Mucosa of stomach (tissue), 1 donor: ENCODE data around the gene REEP3.
"Not testable (repeated sequence)": the region's sequence is repeated elsewhere in the genome, so short reads cannot be mapped to it uniquely, and the experiment has no call there.

Experiments
- H3K27me3 ChIP-seq: one replicate; pipeline ENCODE4 v1.7.0; 2013; ENCODE audit warnings: mild to moderate bottlenecking, low read length; ENCODE audit not compliant: control insufficient read depth, insufficient read depth
- H3K36me3 ChIP-seq: one replicate; pipeline ENCODE4 v1.7.0; 2013; ENCODE audit warnings: low read length; ENCODE audit not compliant: control insufficient read depth, insufficient read depth
- H3K4me1 ChIP-seq: one replicate; pipeline ENCODE4 v1.7.0; 2013; ENCODE audit warnings: mild to moderate bottlenecking, low read length; ENCODE audit not compliant: control insufficient read depth, insufficient read depth
- H3K4me3 ChIP-seq: one replicate; pipeline ENCODE4 v1.7.0; 2013; ENCODE audit warnings: low read length
- H3K9ac ChIP-seq: one replicate; pipeline ENCODE4 v1.7.0; 2013; ENCODE audit warnings: mild to moderate bottlenecking, low read length, moderate library complexity
- H3K9me3 ChIP-seq: one replicate; pipeline ENCODE4 v1.7.0; 2013; ENCODE audit warnings: mild to moderate bottlenecking, low read length, moderate library complexity; ENCODE audit not compliant: control insufficient read depth
- donor health status: Pancreatic carcinoma.

The REEP3 gene

DNA sequence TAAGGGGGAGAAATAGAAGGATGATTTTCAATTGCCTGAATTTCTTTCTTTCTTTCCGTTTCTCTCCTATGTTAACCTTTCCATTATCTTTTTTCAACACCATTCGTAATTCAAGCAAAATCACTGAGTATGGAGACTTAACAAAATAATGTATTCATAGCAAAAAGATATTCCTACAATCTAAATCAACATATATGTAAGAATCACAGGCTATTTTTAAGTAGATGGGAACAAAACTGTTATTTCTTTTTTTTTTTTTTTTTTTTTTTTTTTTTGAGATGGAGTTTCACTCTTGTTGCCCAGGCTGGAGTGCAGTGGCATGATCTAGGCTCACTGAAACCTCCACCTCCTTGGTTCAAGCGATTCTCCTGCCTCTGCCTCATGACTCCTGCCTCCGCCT is 28.2 kb upstream of the REEP3 start:
- Histone ChIP-seq H3K36me3 (no peaks in the 10 kb centered on the region), H3K4me1 (no peaks in the 10 kb centered on the region), H3K9me3 (no peaks in the 10 kb centered on the region), H3K4me3 (no peak overlapping the region), H3K9ac (no peak overlapping the region), H3K27me3 (no peaks in the 10 kb centered on the region)

DNA sequence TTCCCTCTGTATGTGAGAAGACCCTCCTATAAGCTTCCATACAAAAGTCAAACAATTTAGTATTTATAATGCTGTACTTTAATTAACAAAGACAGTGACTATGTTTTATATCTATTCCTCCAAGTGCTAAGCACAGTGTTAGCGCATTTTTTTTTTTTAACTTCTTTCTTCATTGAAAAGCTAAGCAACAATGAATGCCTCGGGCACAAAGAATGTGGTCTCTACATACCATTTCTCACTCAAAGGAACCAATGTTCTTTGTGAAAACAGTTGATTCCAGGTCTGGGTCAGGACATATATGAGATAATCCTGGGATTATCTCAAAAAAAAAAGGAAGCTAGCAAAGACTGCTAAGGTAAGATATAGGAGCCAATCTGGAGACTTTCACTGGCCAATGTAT is 26.2 kb upstream of the REEP3 start:
- Histone ChIP-seq H3K36me3 (no peaks in the 10 kb centered on the region), H3K9me3 (no peaks in the 10 kb centered on the region), H3K4me1 (no peaks in the 10 kb centered on the region), H3K4me3 (no peak overlapping the region), H3K27me3 (no peaks in the 10 kb centered on the region), H3K9ac (no peak overlapping the region)

DNA sequence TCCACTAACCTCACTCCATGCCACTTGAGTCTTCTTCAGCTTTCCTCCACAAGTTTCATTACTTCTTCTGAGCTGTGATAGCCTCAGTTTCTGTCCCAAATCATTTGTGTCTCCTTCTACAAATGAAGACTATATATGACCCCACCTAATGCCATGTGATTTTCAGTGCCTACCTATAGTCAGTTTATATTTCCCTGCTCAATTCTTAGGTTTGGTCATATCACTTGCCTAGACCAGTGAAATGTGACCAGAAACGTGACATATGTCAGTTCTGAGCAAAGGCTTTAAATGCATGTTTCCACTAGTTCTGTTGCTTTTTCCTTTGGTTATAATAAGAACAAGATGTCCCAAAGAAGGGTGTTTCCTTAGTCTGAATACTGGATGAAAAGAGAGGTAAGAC is 24.6 kb upstream of the REEP3 start:
- Histone ChIP-seq H3K9ac (no peak overlapping the region), H3K4me1 (no peaks in the 10 kb centered on the region), H3K4me3 (no peak overlapping the region), H3K27me3 (no peaks in the 10 kb centered on the region), H3K9me3 (no peaks in the 10 kb centered on the region), H3K36me3 (no peaks in the 10 kb centered on the region)

DNA sequence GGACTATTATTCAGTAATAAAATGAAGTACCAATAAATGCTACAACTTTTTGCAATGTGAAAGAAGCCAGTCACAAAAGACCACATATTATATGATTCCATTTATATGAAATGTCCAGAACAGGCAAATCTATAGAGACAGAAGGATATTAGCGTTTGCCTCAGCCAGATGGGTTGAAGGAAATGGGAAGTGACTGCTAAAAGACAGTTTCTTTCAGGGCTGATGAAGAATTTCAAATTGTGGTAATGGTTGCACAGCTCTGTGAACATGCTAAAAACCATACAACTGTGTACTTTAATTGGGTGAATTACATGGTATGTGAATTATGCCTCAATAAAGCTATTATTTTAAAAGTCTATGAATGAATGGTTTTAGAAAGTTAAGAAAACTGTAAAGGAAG is 23.9 kb upstream of the REEP3 start:
- no peaks in the 10 kb centered on the region for H3K9me3 ChIP-seq
- H3K4me1 ChIP-seq, result no peaks in the 10 kb centered on the region
- H3K36me3 ChIP-seq, result no peaks in the 10 kb centered on the region
- no peak overlapping the region for H3K4me3 ChIP-seq
- no peak overlapping the region for H3K9ac ChIP-seq
- no peaks in the 10 kb centered on the region for H3K27me3 ChIP-seq

DNA sequence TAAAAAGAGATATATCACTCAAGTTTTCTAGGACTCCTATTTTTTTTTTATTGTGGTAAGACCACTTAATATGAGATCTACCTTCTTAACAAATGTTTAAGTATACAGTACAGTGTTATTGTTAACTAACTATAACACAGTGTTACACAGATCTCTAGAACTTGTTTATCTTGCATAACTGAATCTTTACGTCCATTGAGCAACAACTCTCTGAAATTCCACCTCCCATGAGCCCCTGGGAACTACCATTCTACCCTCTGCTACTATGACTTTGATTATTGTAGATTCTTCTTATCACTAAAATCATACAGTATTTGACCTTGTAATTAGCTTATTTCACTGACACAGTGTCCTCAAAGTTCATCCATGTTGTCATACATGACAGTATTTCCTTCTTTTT is 22.5 kb upstream of the REEP3 start:
- Histone ChIP-seq H3K4me1 (no peaks in the 10 kb centered on the region), H3K4me3 (no peak overlapping the region), H3K9ac (no peak overlapping the region), H3K9me3 (no peaks in the 10 kb centered on the region), H3K27me3 (no peaks in the 10 kb centered on the region), H3K36me3 (no peaks in the 10 kb centered on the region)

DNA sequence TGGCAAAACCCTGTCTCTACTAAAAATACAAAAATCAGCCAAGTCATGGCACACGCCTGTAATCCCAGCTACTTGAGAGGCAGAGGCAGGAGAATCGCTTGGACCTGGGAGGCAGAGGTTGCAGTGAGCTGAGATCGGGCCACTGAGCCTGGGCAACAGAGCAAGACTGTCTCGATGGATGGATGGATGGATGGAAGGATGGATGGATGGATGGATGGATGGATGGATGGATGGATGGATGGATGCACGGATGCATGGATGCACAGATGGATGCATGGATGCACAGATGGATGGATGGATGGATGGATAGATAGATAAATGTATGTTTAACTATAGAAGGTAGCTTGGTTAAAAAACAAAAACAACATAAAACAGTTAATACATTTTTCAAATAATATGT is 20.6 kb upstream of the REEP3 start:
- not testable (repeated sequence) for H3K4me3 ChIP-seq, H3K36me3 ChIP-seq, H3K27me3 ChIP-seq, H3K4me1 ChIP-seq, H3K9me3 ChIP-seq, H3K9ac ChIP-seq

DNA sequence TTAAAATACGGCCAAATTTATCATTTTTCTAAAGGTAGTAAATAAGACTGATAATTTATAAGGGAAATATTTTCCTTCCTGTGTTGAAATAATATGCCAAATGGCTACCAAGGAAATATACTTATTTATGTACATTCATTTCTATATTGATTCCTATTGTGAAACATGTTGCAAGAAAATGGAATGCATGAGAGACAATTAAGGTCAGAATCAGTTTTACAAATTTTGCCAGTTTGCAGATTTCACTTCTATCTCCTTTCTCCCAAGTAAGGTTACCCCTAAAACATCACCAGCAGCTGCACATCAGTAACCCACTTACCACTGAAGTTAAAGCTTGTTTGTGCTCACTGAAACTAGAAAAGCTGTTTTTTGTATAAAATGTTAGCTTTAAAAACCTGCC is 19.2 kb upstream of the REEP3 start:
- Histone ChIP-seq H3K36me3 (no peaks in the 10 kb centered on the region), H3K27me3 (no peaks in the 10 kb centered on the region), H3K4me3 (no peak overlapping the region), H3K9me3 (no peaks in the 10 kb centered on the region), H3K4me1 (no peaks in the 10 kb centered on the region), H3K9ac (no peak overlapping the region)

DNA sequence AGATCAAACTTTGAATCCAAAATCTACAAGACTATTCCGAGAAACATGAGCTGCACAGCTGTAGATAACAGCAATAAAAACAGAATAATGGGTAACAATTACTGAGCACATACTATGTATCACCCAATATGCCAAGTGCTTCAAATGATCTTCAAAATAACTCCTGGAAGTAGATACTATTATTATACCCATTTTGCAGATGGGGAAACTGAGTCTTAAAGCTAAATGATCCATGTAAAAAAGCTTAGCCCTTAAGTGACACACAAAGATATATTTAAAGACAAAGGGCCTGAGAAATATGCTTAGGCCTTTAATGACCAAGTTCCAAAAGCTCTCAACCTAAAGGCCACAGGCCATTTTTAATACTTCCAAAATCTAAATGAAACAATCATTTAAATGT is 18.4 kb upstream of the REEP3 start:
- no peaks in the 10 kb centered on the region for H3K36me3 ChIP-seq
- no peak overlapping the region for H3K4me3 ChIP-seq
- no peak overlapping the region for H3K9ac ChIP-seq
- no peaks in the 10 kb centered on the region for H3K27me3 ChIP-seq
- no peaks in the 10 kb centered on the region for H3K4me1 ChIP-seq
- no peaks in the 10 kb centered on the region for H3K9me3 ChIP-seq

DNA sequence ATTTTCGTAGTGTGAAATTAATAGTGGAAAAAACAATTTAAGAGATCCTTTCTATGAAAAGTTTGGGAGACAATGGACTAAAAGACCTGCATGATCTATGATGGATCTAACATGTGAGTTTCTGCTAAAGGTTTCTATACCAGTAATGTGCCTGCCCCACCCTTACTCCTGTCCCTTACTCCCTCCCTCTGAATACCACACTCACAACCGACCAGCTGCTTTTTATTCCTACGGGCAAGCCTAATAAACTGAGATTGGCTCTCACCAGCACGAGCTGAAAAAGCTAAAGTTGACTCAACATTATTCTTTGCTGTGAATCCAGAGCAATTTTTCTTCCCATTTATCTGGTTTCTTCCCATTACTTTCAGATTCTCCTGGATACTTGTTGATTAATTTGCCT is 17.8 kb upstream of the REEP3 start:
- no peaks in the 10 kb centered on the region for H3K4me1 ChIP-seq
- H3K9ac ChIP-seq, result no peak overlapping the region
- H3K27me3 ChIP-seq, result no peaks in the 10 kb centered on the region
- H3K9me3 ChIP-seq, result no peaks in the 10 kb centered on the region
- H3K36me3 ChIP-seq, result no peaks in the 10 kb centered on the region
- no peak overlapping the region for H3K4me3 ChIP-seq

DNA sequence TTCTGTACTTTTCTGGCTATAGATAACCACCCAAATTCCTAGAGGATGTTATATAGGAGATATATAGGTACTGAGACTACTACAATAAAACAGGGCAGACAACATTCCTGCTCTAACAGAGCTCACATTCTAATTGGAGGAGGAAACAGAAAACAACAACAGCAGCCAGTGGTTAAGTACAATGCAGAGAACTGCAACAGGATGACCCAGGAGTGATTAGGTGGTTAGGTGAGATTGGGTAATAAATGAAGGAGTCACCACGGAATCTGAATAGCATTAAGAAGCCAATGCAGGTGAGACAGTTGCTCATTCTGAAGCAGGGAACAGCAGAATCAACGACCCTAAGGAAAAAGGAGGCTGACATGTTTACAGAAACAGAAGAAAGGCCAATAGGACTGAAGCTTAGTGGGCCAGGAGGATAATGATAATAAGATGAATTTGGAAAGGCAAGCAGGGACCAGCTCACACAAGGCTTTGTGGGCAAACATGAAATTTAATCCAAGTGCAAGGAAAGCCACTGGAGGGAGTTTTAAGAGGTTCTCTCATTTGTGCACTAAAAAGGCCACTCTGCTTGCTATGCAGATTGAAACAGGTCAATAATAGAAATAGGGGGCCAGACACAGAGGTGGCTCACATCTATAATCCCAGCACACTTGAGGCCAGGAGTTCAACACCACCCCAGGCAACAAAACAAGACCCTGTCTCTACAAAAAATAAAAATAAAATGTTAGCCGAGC is 16.9 kb upstream of the REEP3 start:
- H3K27me3 ChIP-seq, result no peaks in the 10 kb centered on the region
- no peaks in the 10 kb centered on the region for H3K9me3 ChIP-seq
- no peaks in the 10 kb centered on the region for H3K36me3 ChIP-seq
- no peak overlapping the region for H3K4me3 ChIP-seq
- no peak overlapping the region for H3K9ac ChIP-seq
- H3K4me1 ChIP-seq, result no peaks in the 10 kb centered on the region

DNA sequence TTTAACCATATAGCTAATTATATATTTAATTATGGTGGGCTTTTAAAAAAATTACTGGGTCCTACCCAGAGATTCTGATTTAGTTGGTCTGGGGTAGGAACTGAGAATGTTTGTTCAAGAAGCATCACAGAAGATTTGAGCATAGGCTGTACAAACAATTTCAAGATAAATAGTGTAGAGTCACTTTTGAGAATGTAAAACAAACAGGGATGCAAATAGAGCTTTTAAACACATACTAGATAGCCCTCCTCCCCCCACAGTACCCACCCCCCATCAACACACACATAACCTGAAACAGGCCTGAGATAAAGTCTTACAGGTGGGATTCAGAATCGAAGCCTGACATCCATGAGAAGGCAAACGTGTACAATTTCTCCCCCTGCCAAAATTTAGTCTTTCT is 15.6 kb upstream of the REEP3 start:
- H3K4me3 ChIP-seq, result no peak overlapping the region
- no peaks in the 10 kb centered on the region for H3K9me3 ChIP-seq
- H3K27me3 ChIP-seq, result no peaks in the 10 kb centered on the region
- H3K9ac ChIP-seq, result no peak overlapping the region
- H3K36me3 ChIP-seq, result no peaks in the 10 kb centered on the region
- H3K4me1 ChIP-seq, result no peaks in the 10 kb centered on the region

DNA sequence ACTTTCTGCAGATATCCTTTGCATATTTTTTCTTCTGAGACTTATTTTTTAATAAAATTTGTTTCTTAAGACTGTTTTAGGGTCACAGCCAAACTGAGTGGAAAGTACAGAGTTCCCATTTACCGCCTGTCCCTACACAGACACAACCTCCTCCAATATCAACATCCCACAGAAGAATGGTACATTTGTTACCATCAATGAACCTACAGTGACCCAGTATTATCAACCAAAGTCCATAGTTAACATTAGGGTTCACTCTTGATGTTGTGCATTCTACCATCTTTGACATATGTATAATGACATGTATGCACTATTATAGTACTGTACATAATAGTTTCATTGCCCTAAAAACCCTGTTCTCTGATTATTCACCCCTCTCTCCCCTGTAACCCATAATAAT is 14.6 kb upstream of the REEP3 start:
- no peak overlapping the region for H3K9ac ChIP-seq
- no peaks in the 10 kb centered on the region for H3K36me3 ChIP-seq
- H3K4me3 ChIP-seq, result no peak overlapping the region

More for the DNA sequence above, 14.6 kb upstream of the REEP3 start:
- no peaks in the 10 kb centered on the region for H3K9me3 ChIP-seq
- H3K4me1 ChIP-seq, result no peaks in the 10 kb centered on the region
- no peaks in the 10 kb centered on the region for H3K27me3 ChIP-seq
